Upper lobe of left lung (tissue), 6 donors: ENCODE data around the gene VWA7. TPM values are rescaled to one million over a fixed set of nuclear protein-coding genes. Genes with fewer than 3 reads are reported as not detected.

Source experiments
- ATAC-seq, 2 donors: fragments of 200-7000 bp; cut with Tn5 transposase; one replicate each; pipeline ENCODE4 v1.9.1; 2022; ENCODE audit warnings: mild to moderate bottlenecking in 2 of 2, moderate library complexity in 2 of 2; ENCODE audit not compliant: low FRiP score in 2 of 2
- DNase-seq, 2 donors: peaks; one replicate each; pipeline ENCODE4 v3.0.0-alpha.2; 2019 to 2020
- H3K27ac ChIP-seq, 4 donors: fragments of 200-600 bp; sonication (generic); one replicate each; pipeline ENCODE4 v1.5.1; 2016 to 2019
- H3K27me3 ChIP-seq, 4 donors: fragments of 200-600 bp; sonication (generic); one replicate each; pipeline ENCODE4 v1.5.1; 2017 to 2019
- H3K36me3 ChIP-seq, 4 donors: fragments of 200-600 bp; sonication (generic); one replicate each; pipeline ENCODE4 v1.5.1; 2016 to 2019
- H3K4me1 ChIP-seq, 4 donors: fragments of 200-600 bp; sonication (generic); one replicate each; pipeline ENCODE4 v1.5.1; 2018 to 2019
- H3K4me3 ChIP-seq, 4 donors: fragments of 200-600 bp; sonication (generic); one replicate each; pipeline ENCODE4 v1.5.1; 2017 to 2019; ENCODE audit warnings: mild to moderate bottlenecking in 2 of 4, moderate library complexity in 1 of 4
- H3K9me3 ChIP-seq, 4 donors: fragments of 200-600 bp; sonication (generic); one replicate each; pipeline ENCODE4 v1.5.1; 2018 to 2019
- CTCF ChIP-seq, 6 experiments: fragments of 450-650 bp in 4 of 6; fragments of 200-600 bp in 2 of 6; sonication (generic) in 2 of 6; IDR thresholded peaks; one replicate each; pipeline ENCODE4 v1.5.1; 2016 to 2019; ENCODE audit warnings: antibody characterized with exemption in 6 of 6
- EP300 ChIP-seq, 4 donors: sonication (generic); formaldehyde crosslinking; IDR thresholded peaks; one replicate each; pipeline ENCODE4 v1.5.1; 2017; ENCODE audit warnings: antibody characterized with exemption in 4 of 4, control low read depth in 2 of 4
- POLR2A ChIP-seq, 4 donors: fragments of 450-650 bp; IDR thresholded peaks; one replicate each; pipeline ENCODE4 v1.5.1; 2016 to 2017; ENCODE audit warnings: antibody characterized with exemption in 4 of 4, mild to moderate bottlenecking in 2 of 4
- POLR2AphosphoS5 ChIP-seq, 2 donors: sonication (generic); formaldehyde crosslinking; IDR thresholded peaks; one replicate each; pipeline ENCODE4 v1.5.1; 2017; ENCODE audit warnings: antibody characterized with exemption in 2 of 2
- WGBS, 2 donors: methylation state at CpG; one replicate each; pipeline ENCODE4 v1.1.5; 2017 to 2018; 5-methylcytosine and 5-hydroxymethylcytosine counted together
- total RNA-seq, 6 donors: library from RNA; depleted of rRNA in 4 of 6; stranded (reverse); fragments of >200 nt in 4 of 6; gene quantifications; one replicate each; pipeline versions ENCODE4 v1.1.0 to v1.2.1, GENCODE V29; 2016 to 2021
- donor health status: DM: no; HTN: no; CAD: no; lungs with moderate emphysema.
- donor health status: DM: no; HTN: yes; CAD: no; lungs with severe emphysema.

The VWA7 gene
- total RNA-seq, 6 donors from 2014 or later, result 4.0 to 7.4 (median 6.6) TPM

GRCh38 chr6:31785475-31785874 is 8.3 kb upstream of the VWA7 start:
- Histone ChIP-seq H3K4me1 (no peaks in the 10 kb centered on the region), H3K9me3 (no peaks in the 10 kb centered on the region), H3K36me3 (peaks cover 15 to 66% (median 47%) of the 10 kb centered on the region in 4 donors), H3K27ac (no peak overlapping the region), H3K27me3 (no peaks in the 10 kb centered on the region), H3K4me3 (no peak overlapping the region)
- DNase-seq, result no peak
- no peak for TF ChIP-seq EP300 (IDR thresholded peaks at IDR 0.05)
- TF ChIP-seq CTCF (IDR thresholded peaks at IDR 0.05), result no peak
- TF ChIP-seq POLR2A (IDR thresholded peaks at IDR 0.05), result no peak
- TF ChIP-seq POLR2AphosphoS5 (IDR thresholded peaks at IDR 0.05), result no peak
- WGBS, 2 donors, result 93 to 96% methylated on average over 11 of the region's 11 CpGs
- no peak for ATAC-seq

- DNase-seq (no peak), ATAC-seq (no peak)
- peaks cover 18 to 69% (median 58%) of the 10 kb centered on the region in 4 donors for H3K36me3 ChIP-seq
These were observed 7.2 kb upstream of the VWA7 start for GRCh38 chr6:31784098-31784925.

GRCh38 chr6:31782126-31782855 is 5.2 kb upstream of the VWA7 start:
- H3K27me3 ChIP-seq, result no peaks in the 10 kb centered on the region
- peaks cover 18 to 81% (median 66%) of the 10 kb centered on the region in 4 donors for H3K36me3 ChIP-seq
- no peak for TF ChIP-seq EP300 (IDR thresholded peaks at IDR 0.05)
- no peak overlapping the region for H3K27ac ChIP-seq
- DNase-seq (peak in 1 of 2 donors; percentile 68), ATAC-seq (no peak)
- peaks cover 0 to 5% (median 2%) of the 10 kb centered on the region in 4 donors for H3K4me1 ChIP-seq
- no peaks in the 10 kb centered on the region for H3K9me3 ChIP-seq
- 94 to 95% methylated on average over 12 to 32 of the region's 32 CpGs for WGBS, 2 donors
- H3K4me3 ChIP-seq, result no peak overlapping the region

More at GRCh38 chr6:31784098-31784925, 7.2 kb upstream of the VWA7 start:
- Histone ChIP-seq H3K4me1 (no peaks in the 10 kb centered on the region), H3K27ac (no peak overlapping the region), H3K9me3 (no peaks in the 10 kb centered on the region), H3K4me3 (no peak overlapping the region), H3K27me3 (no peaks in the 10 kb centered on the region)
- WGBS, 2 donors, result 95 to 96% methylated on average over 13 to 15 of the region's 15 CpGs
- TF ChIP-seq POLR2AphosphoS5 (IDR thresholded peaks at IDR 0.05) (no peak), CTCF (IDR thresholded peaks at IDR 0.05) (no peak), POLR2A (IDR thresholded peaks at IDR 0.05) (no peak), EP300 (IDR thresholded peaks at IDR 0.05) (no peak)

GRCh38 chr6:31781244-31782125 is 4.4 kb upstream of the VWA7 start:
- DNase-seq (no peak), ATAC-seq (no peak)
- Histone ChIP-seq H3K27ac (no peak overlapping the region), H3K27me3 (no peaks in the 10 kb centered on the region), H3K4me1 (peaks cover 7 to 13% (median 10%) of the 10 kb centered on the region in 4 donors), H3K4me3 (no peak overlapping the region), H3K9me3 (no peaks in the 10 kb centered on the region), H3K36me3 (peaks cover 18 to 77% (median 66%) of the 10 kb centered on the region in 4 donors)
- WGBS, 2 donors, result 95 to 100% methylated on average over 2 to 11 of the region's 23 CpGs
- no peak for TF ChIP-seq POLR2A (IDR thresholded peaks at IDR 0.05)
- TF ChIP-seq EP300 (IDR thresholded peaks at IDR 0.05), result no peak
- TF ChIP-seq POLR2AphosphoS5 (IDR thresholded peaks at IDR 0.05), result no peak
- TF ChIP-seq CTCF (IDR thresholded peaks at IDR 0.05), result no peak
